Loucy (cell line): ENCODE measurements around the gene TOP1.

Experiments
- H2AFZ ChIP-seq: fragments of 200-600 bp; sonication (generic); 2 replicates; pipeline ENCODE4 v1.6.0; 2016; ENCODE audit warnings: antibody characterized with exemption, mild to moderate bottlenecking, low read length, moderate library complexity
- H3F3A ChIP-seq: fragments of 200-600 bp; 2 replicates; pipeline ENCODE4 v1.6.0; 2016; ENCODE audit warnings: antibody characterized with exemption, low read depth, mild to moderate bottlenecking
- H3K27me3 ChIP-seq: fragments of 200-600 bp; sonication (generic); 2 replicates; pipeline ENCODE4 v1.6.1; 2014; ENCODE audit warnings: low read length, mild to moderate bottlenecking; ENCODE audit not compliant: insufficient read depth, poor library complexity, severe bottlenecking
- H3K36me3 ChIP-seq: fragments of 200-600 bp; sonication (generic); 2 replicates; pipeline ENCODE4 v1.6.1; 2016; ENCODE audit warnings: low read length; ENCODE audit not compliant: insufficient read depth
- H3K4me1 ChIP-seq: fragments of 200-600 bp; sonication (generic); 2 replicates; pipeline ENCODE4 v1.5.1; 2014; ENCODE audit warnings: low read length, mild to moderate bottlenecking; ENCODE audit not compliant: insufficient read depth, poor library complexity, severe bottlenecking
- H3K4me2 ChIP-seq: fragments of 200-600 bp; sonication (generic); 2 replicates; pipeline ENCODE4 v1.6.0; 2014; ENCODE audit warnings: antibody characterized with exemption, low read length, low read depth, mild to moderate bottlenecking; ENCODE audit not compliant: poor library complexity, severe bottlenecking
- H3K4me3 ChIP-seq: fragments of 200-600 bp; sonication (generic); 2 replicates; pipeline ENCODE4 v1.5.1; 2014; ENCODE audit warnings: low read length, mild to moderate bottlenecking, mixed read lengths; ENCODE audit not compliant: poor library complexity, severe bottlenecking
- H3K79me2 ChIP-seq: fragments of 200-600 bp; sonication (generic); 2 replicates; pipeline ENCODE4 v1.6.1; 2014; ENCODE audit warnings: low read length; ENCODE audit not compliant: insufficient read depth
- H3K9ac ChIP-seq: fragments of 200-600 bp; sonication (generic); 2 replicates; pipeline ENCODE4 v1.6.0; 2014; ENCODE audit warnings: mild to moderate bottlenecking, low read depth, low read length, moderate library complexity; ENCODE audit not compliant: poor library complexity, severe bottlenecking
- H3K9me2 ChIP-seq: fragments of 200-600 bp; sonication (generic); replicated peaks from 2 replicates; pipeline ENCODE4 v1.6.1; 2016; ENCODE audit warnings: low read depth, low read length, mixed read lengths
- H3K9me3 ChIP-seq: fragments of 200-600 bp; sonication (generic); 2 replicates; pipeline ENCODE4 v1.6.1; 2014; ENCODE audit warnings: mild to moderate bottlenecking, antibody characterized with exemption, low read length, low read depth; ENCODE audit not compliant: insufficient read depth
- H4K20me1 ChIP-seq: fragments of 200-600 bp; sonication (generic); 2 replicates; pipeline ENCODE4 v1.6.0; 2014; ENCODE audit warnings: antibody characterized with exemption, low read length, mild to moderate bottlenecking; ENCODE audit not compliant: insufficient read depth, poor library complexity, severe bottlenecking
- EZH2phosphoT487 ChIP-seq: fragments of 200-600 bp; IDR thresholded peaks from 2 replicates; pipeline ENCODE4 v1.6.1; 2018; ENCODE audit warnings: antibody characterized with exemption, mild to moderate bottlenecking, moderate library complexity, borderline replicate concordance
- TF ChIP-seq, protein P1 (sequence below): fragments of 200-600 bp; sonication (generic); conservative IDR thresholded peaks from 2 replicates; pipeline ENCODE4 v1.5.1; 2014; ENCODE audit warnings: mild to moderate bottlenecking, antibody characterized with exemption, low read length

Gene TOP1

GRCh38 chr20:41052742-41053419 is 24.3 kb downstream of the TOP1 start:
- no peak overlapping the region for H3K4me2 ChIP-seq
- peaks cover 27% of the 10 kb centered on the region for H3K4me1 ChIP-seq
- H3K4me3 ChIP-seq, result no peak overlapping the region
- H3K9ac ChIP-seq, result no peak overlapping the region
- peaks cover 91% of the 10 kb centered on the region for H3K79me2 ChIP-seq
- H3K27me3 ChIP-seq, result no peaks in the 10 kb centered on the region
- peaks cover 94% of the 10 kb centered on the region for H4K20me1 ChIP-seq
- no peaks in the 10 kb centered on the region for H3K36me3 ChIP-seq
- no peak for TF ChIP-seq EZH2phosphoT487
- TF ChIP-seq, protein P1, sequence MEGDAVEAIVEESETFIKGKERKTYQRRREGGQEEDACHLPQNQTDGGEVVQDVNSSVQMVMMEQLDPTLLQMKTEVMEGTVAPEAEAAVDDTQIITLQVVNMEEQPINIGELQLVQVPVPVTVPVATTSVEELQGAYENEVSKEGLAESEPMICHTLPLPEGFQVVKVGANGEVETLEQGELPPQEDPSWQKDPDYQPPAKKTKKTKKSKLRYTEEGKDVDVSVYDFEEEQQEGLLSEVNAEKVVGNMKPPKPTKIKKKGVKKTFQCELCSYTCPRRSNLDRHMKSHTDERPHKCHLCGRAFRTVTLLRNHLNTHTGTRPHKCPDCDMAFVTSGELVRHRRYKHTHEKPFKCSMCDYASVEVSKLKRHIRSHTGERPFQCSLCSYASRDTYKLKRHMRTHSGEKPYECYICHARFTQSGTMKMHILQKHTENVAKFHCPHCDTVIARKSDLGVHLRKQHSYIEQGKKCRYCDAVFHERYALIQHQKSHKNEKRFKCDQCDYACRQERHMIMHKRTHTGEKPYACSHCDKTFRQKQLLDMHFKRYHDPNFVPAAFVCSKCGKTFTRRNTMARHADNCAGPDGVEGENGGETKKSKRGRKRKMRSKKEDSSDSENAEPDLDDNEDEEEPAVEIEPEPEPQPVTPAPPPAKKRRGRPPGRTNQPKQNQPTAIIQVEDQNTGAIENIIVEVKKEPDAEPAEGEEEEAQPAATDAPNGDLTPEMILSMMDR, result no peak
- no peak overlapping the region for H2AFZ ChIP-seq
- H3K9me3 ChIP-seq, result no peaks in the 10 kb centered on the region
- H3F3A ChIP-seq, result 0 out of 2 replicates have a peak, but pooled peaks cover 5% of the 10 kb centered on the region
- H3K9me2 ChIP-seq, result no peaks in the 10 kb centered on the region

DNA sequence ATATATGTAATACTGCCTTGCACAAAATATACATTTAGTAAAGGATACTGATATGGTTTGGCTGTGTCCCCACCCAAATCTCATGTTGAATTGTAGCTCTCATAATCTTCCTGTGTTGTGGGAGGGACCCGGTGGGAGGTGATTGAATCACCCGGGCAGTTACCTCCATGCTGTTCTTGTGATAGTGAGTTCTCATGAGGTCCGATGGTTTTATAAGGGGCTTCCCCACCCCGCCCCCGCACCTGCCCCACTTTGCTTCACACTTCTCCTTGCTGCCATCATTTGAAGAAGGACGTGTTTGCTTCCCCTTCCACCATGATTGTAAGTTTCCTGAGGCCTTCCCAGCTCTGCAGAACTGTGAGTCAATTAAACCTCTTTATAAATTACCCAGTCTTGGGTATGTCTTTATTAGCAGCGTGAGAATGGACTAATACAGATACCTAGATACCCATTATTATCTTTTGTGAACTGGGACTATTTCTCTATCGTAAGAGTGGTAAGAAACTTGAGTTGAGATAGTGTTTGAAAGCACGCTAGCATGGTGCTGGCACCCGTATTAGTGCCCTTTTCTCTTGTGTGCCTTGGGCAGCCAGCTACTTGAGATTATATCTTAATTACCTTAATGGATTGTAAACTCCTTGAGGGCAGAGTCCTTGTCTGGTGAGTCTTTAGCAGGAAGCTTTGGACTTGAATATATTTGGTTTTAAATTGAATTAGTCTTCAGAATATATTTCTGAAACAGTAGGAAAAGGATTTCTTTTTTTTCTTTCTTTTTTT is 25.6 kb downstream of the TOP1 start:
- H3K9ac ChIP-seq, result no peak overlapping the region
- H3K9me3 ChIP-seq, result no peaks in the 10 kb centered on the region
- H4K20me1 ChIP-seq, result peaks cover 94% of the 10 kb centered on the region
- H3K9me2 ChIP-seq, result no peaks in the 10 kb centered on the region
- H3K4me1 ChIP-seq, result peaks cover 13% of the 10 kb centered on the region
- peaks cover 96% of the 10 kb centered on the region for H3K79me2 ChIP-seq
- no peaks in the 10 kb centered on the region for H3K36me3 ChIP-seq
- no peaks in the 10 kb centered on the region for H3F3A ChIP-seq
- TF ChIP-seq, protein P1, result no peak
- TF ChIP-seq EZH2phosphoT487, result no peak
- H3K27me3 ChIP-seq, result no peaks in the 10 kb centered on the region
- H3K4me2 ChIP-seq, result no peak overlapping the region
- no peak overlapping the region for H2AFZ ChIP-seq
- no peak overlapping the region for H3K4me3 ChIP-seq

- Histone ChIP-seq H3K9ac (no peak overlapping the region), H3K4me2 (no peak overlapping the region), H3K4me3 (no peak overlapping the region), H3K79me2 (peaks cover 96% of the 10 kb centered on the region), H3K9me2 (no peaks in the 10 kb centered on the region), H3K4me1 (peaks cover 7% of the 10 kb centered on the region), H3K27me3 (no peaks in the 10 kb centered on the region), H3K36me3 (no peaks in the 10 kb centered on the region), H4K20me1 (peaks cover 92% of the 10 kb centered on the region), H2AFZ (no peak overlapping the region), H3F3A (no peaks in the 10 kb centered on the region), H3K9me3 (no peaks in the 10 kb centered on the region)
- no peak for TF ChIP-seq EZH2phosphoT487
- TF ChIP-seq, protein P1, result no peak
These were observed 26.2 kb downstream of the TOP1 start for GRCh38 chr20:41054847-41055230.
